GM23338 (cell line): ENCODE measurements around the gene DYRK1A. TPM values are rescaled to one million over a fixed set of nuclear protein-coding genes. Genes with fewer than 3 reads are reported as not detected.

Experiments used
- ATAC-seq: fragments of 200-7000 bp; cut with Tn5 transposase; 3 replicates; pipeline ENCODE4 v1.9.1; 2020
- DNase-seq: peaks from one replicate; pipeline ENCODE4 v3.0.0-alpha.2; 2015; ENCODE audit warnings: low spot score
- H2AFZ ChIP-seq: fragments of 200-600 bp; sonication (generic); 2 replicates; pipeline ENCODE4 v1.8.0; 2016; ENCODE audit warnings: antibody characterized with exemption, mild to moderate bottlenecking, moderate library complexity
- H3F3A ChIP-seq: fragments of 200-600 bp; sonication (generic); replicated peaks from 2 replicates; pipeline ENCODE4 v1.8.0; 2017; ENCODE audit warnings: antibody characterized with exemption, mixed run types, low read depth
- H3K27ac ChIP-seq: fragments of 200-600 bp; sonication (generic); 2 replicates; pipeline ENCODE4 v1.6.1; 2016; ENCODE audit warnings: low read depth
- H3K27me3 ChIP-seq: fragments of 200-600 bp; sonication (generic); 2 replicates; pipeline ENCODE4 v1.8.0; 2016; ENCODE audit warnings: mild to moderate bottlenecking, mixed run types, moderate library complexity; ENCODE audit not compliant: insufficient read depth
- H3K36me3 ChIP-seq: fragments of 200-600 bp; sonication (generic); 2 replicates; pipeline ENCODE4 v1.8.0; 2016; ENCODE audit warnings: mild to moderate bottlenecking; ENCODE audit not compliant: insufficient read depth
- H3K4me1 ChIP-seq: fragments of 200-600 bp; sonication (generic); 2 replicates; pipeline ENCODE4 v1.8.0; 2016; ENCODE audit warnings: mild to moderate bottlenecking, moderate library complexity; ENCODE audit not compliant: insufficient read depth
- H3K4me2 ChIP-seq: fragments of 200-600 bp; sonication (generic); 2 replicates; pipeline ENCODE4 v1.7.1; 2017; ENCODE audit warnings: mixed run types
- H3K4me3 ChIP-seq: fragments of 200-600 bp; sonication (generic); 2 replicates; pipeline ENCODE4 v1.6.1; 2016; ENCODE audit warnings: mixed run types
- H3K79me2 ChIP-seq: fragments of 200-600 bp; sonication (generic); replicated peaks from 2 replicates; pipeline ENCODE4 v1.8.0; 2017; ENCODE audit warnings: mild to moderate bottlenecking; ENCODE audit not compliant: insufficient read depth
- H3K9me2 ChIP-seq: fragments of 200-600 bp; sonication (generic); 2 replicates; pipeline ENCODE4 v1.8.0; 2017; ENCODE audit not compliant: insufficient read depth
- H4K20me1 ChIP-seq: fragments of 200-600 bp; sonication (generic); replicated peaks from 2 replicates; pipeline ENCODE4 v1.8.0; 2017; ENCODE audit warnings: mild to moderate bottlenecking; ENCODE audit not compliant: insufficient read depth
- H3K27ac Mint-ChIP-seq: 2 replicates; pipeline ENCODE4 v1.8.0; 2020; ENCODE audit warnings: inconsistent platforms, mild to moderate bottlenecking, moderate library complexity, mixed read lengths
- H3K27me3 Mint-ChIP-seq: 3 replicates; pipeline ENCODE4 v1.8.0; 2022; ENCODE audit warnings: low read depth, mild to moderate bottlenecking, moderate library complexity, mixed read lengths, inconsistent platforms; ENCODE audit not compliant: insufficient read depth, poor library complexity
- H3K36me3 Mint-ChIP-seq: 3 replicates; pipeline ENCODE4 v1.8.0; 2021; ENCODE audit warnings: low read depth, mild to moderate bottlenecking, inconsistent platforms, moderate library complexity, mixed read lengths
- H3K4me1 Mint-ChIP-seq: 3 replicates; pipeline ENCODE4 v1.8.0; 2020; ENCODE audit warnings: mild to moderate bottlenecking, inconsistent platforms, mixed read lengths
- H3K4me3 Mint-ChIP-seq: 3 replicates; pipeline ENCODE4 v1.8.0; 2021; ENCODE audit warnings: moderate library complexity, mild to moderate bottlenecking, inconsistent platforms, mixed read lengths
- H3K9me3 Mint-ChIP-seq: 3 replicates; pipeline ENCODE4 v1.8.0; 2020; ENCODE audit warnings: moderate library complexity, mild to moderate bottlenecking, inconsistent platforms, mixed read lengths
- CREB1 ChIP-seq: fragments of 250-450 bp; sonication (Bioruptor Pico); IDR thresholded peaks from 2 replicates; pipeline ENCODE4 v1.5.0; 2020; ENCODE audit warnings: low read depth, mild to moderate bottlenecking, moderate library complexity
- EZH2phosphoT487 ChIP-seq: fragments of 200-600 bp; sonication (generic); IDR thresholded peaks from one replicate; pipeline ENCODE4 v1.8.1; 2018; ENCODE audit warnings: antibody characterized with exemption; ENCODE audit not compliant: unreplicated experiment
- NANOG ChIP-seq: IDR thresholded peaks from 2 replicates; pipeline ENCODE4 v1.6.1; 2016; ENCODE audit warnings: antibody characterized with exemption, borderline replicate concordance
- STAT1 ChIP-seq: IDR thresholded peaks from one replicate; pipeline ENCODE4 v1.6.1; 2016; ENCODE audit warnings: antibody characterized with exemption; ENCODE audit not compliant: unreplicated experiment
- polyA plus RNA-seq: library from polyadenylated mRNA; unstranded; fragments of >200 nt; fragmentation: Nextera tagmentation; extraction: Ambion mirVana; gene quantifications from 2 replicates; pipeline ENCODE4 v1.2.1, GENCODE V29; 2016
- total RNA-seq: library from RNA; depleted of rRNA; stranded (reverse); fragments of >200 nt; shearing (Covaris generic); gene quantifications from 2 replicates; pipeline ENCODE4 v1.2.3, GENCODE V29; 2014
- TF ChIP-seq, protein P1 (sequence below): fragments of 250-450 bp; sonication (Bioruptor Pico); IDR thresholded peaks from 2 replicates; pipeline ENCODE4 v1.5.0; 2020; ENCODE audit warnings: mild to moderate bottlenecking, moderate library complexity
- TF ChIP-seq, protein P2 (sequence below): IDR thresholded peaks from one replicate; pipeline ENCODE4 v1.6.1; 2018; ENCODE audit warnings: antibody characterized with exemption; ENCODE audit not compliant: unreplicated experiment

Gene DYRK1A
- total and polyA plus RNA-seq, 2 experiments from 2014 or later, result 10.3 to 84.7 TPM

- Mint-ChIP-seq H3K4me1 (peaks cover 44% of the 10 kb centered on the region), H3K27me3 (peaks cover 16% of the 10 kb centered on the region), H3K4me3 (no peak overlapping the region), H3K9me3 (peaks cover 5% of the 10 kb centered on the region), H3K36me3 (peaks cover 7% of the 10 kb centered on the region), H3K27ac (no peak overlapping the region)
- no peak overlapping the region for H3K27ac ChIP-seq
- no peaks in the 10 kb centered on the region for H3K36me3 ChIP-seq
- no peak overlapping the region for H2AFZ ChIP-seq
- no peaks in the 10 kb centered on the region for H3K27me3 ChIP-seq
- peak overlapping the region; percentile 85; the same call in 1 of the 2 replicates for H3K4me3 ChIP-seq
- H3K9me2 ChIP-seq, result peaks cover 13% of the 10 kb centered on the region; the same call in 1 of the 2 replicates
- peaks cover 40% of the 10 kb centered on the region for H3K4me1 ChIP-seq
- peaks cover 47% of the 10 kb centered on the region for H3K79me2 ChIP-seq
- H3F3A ChIP-seq, result peaks cover 3% of the 10 kb centered on the region; the same call in 1 of the 2 replicates
- H3K4me2 ChIP-seq, result no peak overlapping the region; the same call in 1 of the 2 replicates
- TF ChIP-seq STAT1 (no peak), CREB1 (CRISPR knock-in tag) (no peak), NANOG (no peak), EZH2phosphoT487 (no peak)
- TF ChIP-seq, protein P1, sequence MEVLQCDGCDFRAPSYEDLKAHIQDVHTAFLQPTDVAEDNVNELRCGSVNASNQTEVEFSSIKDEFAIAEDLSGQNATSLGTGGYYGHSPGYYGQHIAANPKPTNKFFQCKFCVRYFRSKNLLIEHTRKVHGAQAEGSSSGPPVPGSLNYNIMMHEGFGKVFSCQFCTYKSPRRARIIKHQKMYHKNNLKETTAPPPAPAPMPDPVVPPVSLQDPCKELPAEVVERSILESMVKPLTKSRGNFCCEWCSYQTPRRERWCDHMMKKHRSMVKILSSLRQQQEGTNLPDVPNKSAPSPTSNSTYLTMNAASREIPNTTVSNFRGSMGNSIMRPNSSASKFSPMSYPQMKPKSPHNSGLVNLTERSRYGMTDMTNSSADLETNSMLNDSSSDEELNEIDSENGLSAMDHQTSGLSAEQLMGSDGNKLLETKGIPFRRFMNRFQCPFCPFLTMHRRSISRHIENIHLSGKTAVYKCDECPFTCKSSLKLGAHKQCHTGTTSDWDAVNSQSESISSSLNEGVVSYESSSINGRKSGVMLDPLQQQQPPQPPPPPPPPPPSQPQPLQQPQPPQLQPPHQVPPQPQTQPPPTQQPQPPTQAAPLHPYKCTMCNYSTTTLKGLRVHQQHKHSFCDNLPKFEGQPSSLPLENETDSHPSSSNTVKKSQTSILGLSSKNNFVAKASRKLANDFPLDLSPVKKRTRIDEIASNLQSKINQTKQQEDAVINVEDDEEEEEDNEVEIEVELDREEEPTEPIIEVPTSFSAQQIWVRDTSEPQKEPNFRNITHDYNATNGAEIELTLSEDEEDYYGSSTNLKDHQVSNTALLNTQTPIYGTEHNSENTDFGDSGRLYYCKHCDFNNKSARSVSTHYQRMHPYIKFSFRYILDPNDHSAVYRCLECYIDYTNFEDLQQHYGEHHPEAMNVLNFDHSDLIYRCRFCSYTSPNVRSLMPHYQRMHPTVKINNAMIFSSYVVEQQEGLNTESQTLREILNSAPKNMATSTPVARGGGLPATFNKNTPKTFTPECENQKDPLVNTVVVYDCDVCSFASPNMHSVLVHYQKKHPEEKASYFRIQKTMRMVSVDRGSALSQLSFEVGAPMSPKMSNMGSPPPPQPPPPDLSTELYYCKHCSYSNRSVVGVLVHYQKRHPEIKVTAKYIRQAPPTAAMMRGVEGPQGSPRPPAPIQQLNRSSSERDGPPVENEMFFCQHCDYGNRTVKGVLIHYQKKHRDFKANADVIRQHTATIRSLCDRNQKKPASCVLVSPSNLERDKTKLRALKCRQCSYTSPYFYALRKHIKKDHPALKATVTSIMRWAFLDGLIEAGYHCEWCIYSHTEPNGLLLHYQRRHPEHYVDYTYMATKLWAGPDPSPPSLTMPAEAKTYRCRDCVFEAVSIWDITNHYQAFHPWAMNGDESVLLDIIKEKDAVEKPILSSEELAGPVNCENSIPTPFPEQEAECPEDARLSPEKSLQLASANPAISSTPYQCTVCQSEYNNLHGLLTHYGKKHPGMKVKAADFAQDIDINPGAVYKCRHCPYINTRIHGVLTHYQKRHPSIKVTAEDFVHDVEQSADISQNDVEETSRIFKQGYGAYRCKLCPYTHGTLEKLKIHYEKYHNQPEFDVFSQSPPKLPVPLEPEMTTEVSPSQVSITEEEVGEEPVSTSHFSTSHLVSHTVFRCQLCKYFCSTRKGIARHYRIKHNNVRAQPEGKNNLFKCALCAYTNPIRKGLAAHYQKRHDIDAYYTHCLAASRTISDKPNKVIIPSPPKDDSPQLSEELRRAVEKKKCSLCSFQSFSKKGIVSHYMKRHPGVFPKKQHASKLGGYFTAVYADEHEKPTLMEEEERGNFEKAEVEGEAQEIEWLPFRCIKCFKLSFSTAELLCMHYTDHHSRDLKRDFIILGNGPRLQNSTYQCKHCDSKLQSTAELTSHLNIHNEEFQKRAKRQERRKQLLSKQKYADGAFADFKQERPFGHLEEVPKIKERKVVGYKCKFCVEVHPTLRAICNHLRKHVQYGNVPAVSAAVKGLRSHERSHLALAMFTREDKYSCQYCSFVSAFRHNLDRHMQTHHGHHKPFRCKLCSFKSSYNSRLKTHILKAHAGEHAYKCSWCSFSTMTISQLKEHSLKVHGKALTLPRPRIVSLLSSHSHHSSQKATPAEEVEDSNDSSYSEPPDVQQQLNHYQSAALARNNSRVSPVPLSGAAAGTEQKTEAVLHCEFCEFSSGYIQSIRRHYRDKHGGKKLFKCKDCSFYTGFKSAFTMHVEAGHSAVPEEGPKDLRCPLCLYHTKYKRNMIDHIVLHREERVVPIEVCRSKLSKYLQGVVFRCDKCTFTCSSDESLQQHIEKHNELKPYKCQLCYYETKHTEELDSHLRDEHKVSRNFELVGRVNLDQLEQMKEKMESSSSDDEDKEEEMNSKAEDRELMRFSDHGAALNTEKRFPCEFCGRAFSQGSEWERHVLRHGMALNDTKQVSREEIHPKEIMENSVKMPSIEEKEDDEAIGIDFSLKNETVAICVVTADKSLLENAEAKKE (CRISPR knock-in tag), result no peak
- TF ChIP-seq, protein P2, sequence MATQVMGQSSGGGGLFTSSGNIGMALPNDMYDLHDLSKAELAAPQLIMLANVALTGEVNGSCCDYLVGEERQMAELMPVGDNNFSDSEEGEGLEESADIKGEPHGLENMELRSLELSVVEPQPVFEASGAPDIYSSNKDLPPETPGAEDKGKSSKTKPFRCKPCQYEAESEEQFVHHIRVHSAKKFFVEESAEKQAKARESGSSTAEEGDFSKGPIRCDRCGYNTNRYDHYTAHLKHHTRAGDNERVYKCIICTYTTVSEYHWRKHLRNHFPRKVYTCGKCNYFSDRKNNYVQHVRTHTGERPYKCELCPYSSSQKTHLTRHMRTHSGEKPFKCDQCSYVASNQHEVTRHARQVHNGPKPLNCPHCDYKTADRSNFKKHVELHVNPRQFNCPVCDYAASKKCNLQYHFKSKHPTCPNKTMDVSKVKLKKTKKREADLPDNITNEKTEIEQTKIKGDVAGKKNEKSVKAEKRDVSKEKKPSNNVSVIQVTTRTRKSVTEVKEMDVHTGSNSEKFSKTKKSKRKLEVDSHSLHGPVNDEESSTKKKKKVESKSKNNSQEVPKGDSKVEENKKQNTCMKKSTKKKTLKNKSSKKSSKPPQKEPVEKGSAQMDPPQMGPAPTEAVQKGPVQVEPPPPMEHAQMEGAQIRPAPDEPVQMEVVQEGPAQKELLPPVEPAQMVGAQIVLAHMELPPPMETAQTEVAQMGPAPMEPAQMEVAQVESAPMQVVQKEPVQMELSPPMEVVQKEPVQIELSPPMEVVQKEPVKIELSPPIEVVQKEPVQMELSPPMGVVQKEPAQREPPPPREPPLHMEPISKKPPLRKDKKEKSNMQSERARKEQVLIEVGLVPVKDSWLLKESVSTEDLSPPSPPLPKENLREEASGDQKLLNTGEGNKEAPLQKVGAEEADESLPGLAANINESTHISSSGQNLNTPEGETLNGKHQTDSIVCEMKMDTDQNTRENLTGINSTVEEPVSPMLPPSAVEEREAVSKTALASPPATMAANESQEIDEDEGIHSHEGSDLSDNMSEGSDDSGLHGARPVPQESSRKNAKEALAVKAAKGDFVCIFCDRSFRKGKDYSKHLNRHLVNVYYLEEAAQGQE, result no peak
- no peak for ATAC-seq
- no peak for DNase-seq
- peaks cover 37% of the 10 kb centered on the region for H4K20me1 ChIP-seq
Measured at GRCh38 chr21:37367336-37367702, 746 bp downstream of the DYRK1A start.
